ENCODE measurements around the gene USP36. TPM values are rescaled to one million over a fixed set of nuclear protein-coding genes. Genes with fewer than 3 reads are reported as not detected.

Gene USP36
- total RNA-seq, 4 donors from 2014 or later = 13.2 to 38.9 (median 22.4) TPM

GRCh38 chr17:78817123-78817522, 23.5 kb downstream of the USP36 start:
- peaks cover 32 to 100% (median 60%) of the 10 kb centered on the region in 3 donors for H3K36me3 ChIP-seq
- H3K27me3 ChIP-seq = no peaks in the 10 kb centered on the region
- no peaks in the 10 kb centered on the region for H3K9me3 ChIP-seq
- no peak overlapping the region for H3K4me3 ChIP-seq
- peak overlapping the region in 2 of 4 donors; percentile 7 to 29 for H3K27ac ChIP-seq
- no peak for DNase-seq
- 85 to 86% methylated on average over 5 to 6 of the region's 6 CpGs for WGBS, 2 donors
- intact Hi-C loops (cut with DNase I) = no loop called here
- no peak for TF ChIP-seq CTCF (IDR thresholded peaks at IDR 0.05)
- TF ChIP-seq POLR2A (IDR thresholded peaks at IDR 0.05) = no peak
- peaks cover 0 to 35% (median 0%) of the 10 kb centered on the region in 3 donors for H3K4me1 ChIP-seq

DNA sequence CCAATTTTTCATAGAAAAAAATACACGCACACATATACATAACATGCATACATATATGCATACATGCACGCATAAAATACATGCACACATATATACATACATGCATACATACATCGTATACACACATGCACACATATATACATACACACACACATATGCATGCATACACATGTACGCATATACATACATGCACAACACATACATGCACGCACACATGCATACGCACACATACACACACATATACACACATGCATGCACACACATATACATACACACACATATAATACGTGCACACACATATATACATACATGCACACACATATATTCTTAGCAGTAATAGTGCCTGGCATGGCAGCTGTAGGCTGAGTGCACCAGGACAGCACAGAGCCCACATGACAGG, 24.9 kb downstream of the USP36 start:
- Histone ChIP-seq H3K27ac (no peak overlapping the region), H3K9me3 (no peaks in the 10 kb centered on the region), H3K4me3 (no peak overlapping the region), H3K4me1 (peaks cover 0 to 35% (median 0%) of the 10 kb centered on the region in 3 donors), H3K36me3 (peaks cover 25 to 100% (median 63%) of the 10 kb centered on the region in 3 donors), H3K27me3 (no peaks in the 10 kb centered on the region)
- TF ChIP-seq CTCF (IDR thresholded peaks at IDR 0.05) = no peak
- TF ChIP-seq POLR2A (IDR thresholded peaks at IDR 0.05) = no peak
- no peak for DNase-seq
- 84 to 88% methylated on average over 7 of the region's 7 CpGs for WGBS, 2 donors
- intact Hi-C loops (cut with DNase I) = no loop called here

DNA sequence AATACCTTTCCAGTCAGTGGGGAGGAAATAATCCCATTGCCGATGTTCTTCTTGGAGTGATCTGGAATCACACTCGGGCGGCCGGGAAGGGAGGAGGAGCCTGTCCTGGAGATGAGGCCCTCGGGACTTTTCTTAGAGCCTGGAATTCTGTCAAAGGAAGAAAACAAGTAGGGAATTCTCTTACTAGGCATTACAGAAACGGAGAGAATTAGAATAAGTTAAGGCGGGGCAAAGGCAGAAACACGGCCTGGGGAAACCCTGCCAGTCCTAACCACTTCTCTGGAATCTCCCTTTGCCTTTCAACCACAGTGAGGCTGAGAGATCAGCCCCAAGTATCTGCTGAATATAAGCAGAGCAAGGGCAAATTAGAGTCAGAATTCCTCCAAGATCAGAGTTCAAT, 27.8 kb downstream of the USP36 start:
- H3K36me3 ChIP-seq = peaks cover 20 to 100% (median 67%) of the 10 kb centered on the region in 3 donors
- H3K27ac ChIP-seq = peak overlapping the region in 3 of 4 donors; percentile 41 to 52 (median 46)
- DNase-seq = no peak
- TF ChIP-seq POLR2A (IDR thresholded peaks at IDR 0.05) (no peak), CTCF (IDR thresholded peaks at IDR 0.05) (no peak)
- no peak overlapping the region for H3K4me3 ChIP-seq
- H3K4me1 ChIP-seq = peaks cover 0 to 20% (median 0%) of the 10 kb centered on the region in 3 donors
- no peaks in the 10 kb centered on the region for H3K9me3 ChIP-seq
- 38 to 54% methylated on average over 8 of the region's 8 CpGs for WGBS, 2 donors
- intact Hi-C loops (cut with DNase I) = no loop called here
- H3K27me3 ChIP-seq = no peaks in the 10 kb centered on the region

GRCh38 chr17:78808163-78808562, 32.5 kb downstream of the USP36 start:
- Histone ChIP-seq H3K4me1 (peaks cover 0 to 34% (median 10%) of the 10 kb centered on the region in 3 donors), H3K9me3 (no peaks in the 10 kb centered on the region), H3K27ac (no peak overlapping the region), H3K36me3 (peaks cover 17 to 99% (median 66%) of the 10 kb centered on the region in 3 donors), H3K4me3 (no peak overlapping the region), H3K27me3 (no peaks in the 10 kb centered on the region)
- WGBS, 2 donors = 80 to 89% methylated on average over 4 of the region's 4 CpGs
- TF ChIP-seq POLR2A (IDR thresholded peaks at IDR 0.05) = no peak
- intact Hi-C loops (cut with DNase I) = no loop called here
- no peak for DNase-seq

DNA sequence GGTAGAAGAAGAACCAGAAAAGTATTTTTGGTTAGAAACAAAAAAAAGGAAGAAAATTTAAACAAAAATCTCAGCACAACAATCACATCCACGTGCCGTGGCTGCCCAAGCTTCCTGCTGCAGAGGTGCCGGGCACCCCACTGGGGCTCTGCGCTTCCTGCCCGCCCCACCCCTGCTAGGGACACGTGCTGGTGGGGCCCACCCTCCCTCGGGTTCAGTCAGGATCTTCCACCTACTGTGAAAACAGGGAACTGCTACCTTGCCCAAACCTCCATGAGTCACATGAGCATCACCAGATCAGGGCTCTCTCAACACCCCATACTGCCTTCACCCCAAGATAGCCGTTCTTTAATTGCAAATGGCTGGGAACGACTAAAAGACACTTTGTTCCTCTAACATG, 34.2 kb downstream of the USP36 start:
- 54 to 67% methylated on average over 7 of the region's 9 CpGs for WGBS, 2 donors
- H3K27ac ChIP-seq = peak overlapping the region in 1 of 4 donors; percentile 68
- intact Hi-C loops (cut with DNase I) = no loop called here
- H3K27me3 ChIP-seq = no peaks in the 10 kb centered on the region
- H3K4me1 ChIP-seq = peaks cover 5 to 43% (median 12%) of the 10 kb centered on the region in 3 donors
- no peak for TF ChIP-seq POLR2A (IDR thresholded peaks at IDR 0.05)
- peak in 1 of 6 experiments; percentile 30 for TF ChIP-seq CTCF (IDR thresholded peaks at IDR 0.05)
- DNase-seq = no peak
- no peaks in the 10 kb centered on the region for H3K9me3 ChIP-seq
- no peak overlapping the region for H3K4me3 ChIP-seq
- peaks cover 16 to 99% (median 53%) of the 10 kb centered on the region in 3 donors for H3K36me3 ChIP-seq

GRCh38 chr17:78805301-78805700, 35.3 kb downstream of the USP36 start:
- intact Hi-C loops (cut with DNase I) = no loop called here
- Histone ChIP-seq H3K4me3 (no peak overlapping the region), H3K27ac (peak overlapping the region in 3 of 4 donors; percentile 52 to 71 (median 68)), H3K36me3 (peaks cover 16 to 98% (median 44%) of the 10 kb centered on the region in 3 donors), H3K27me3 (no peaks in the 10 kb centered on the region), H3K4me1 (peaks cover 5 to 55% (median 17%) of the 10 kb centered on the region in 3 donors), H3K9me3 (no peaks in the 10 kb centered on the region)
- 69 to 85% methylated on average over 4 to 13 of the region's 14 CpGs for WGBS, 2 donors
- no peak for DNase-seq
- TF ChIP-seq CTCF (IDR thresholded peaks at IDR 0.05) = no peak
- no peak for TF ChIP-seq POLR2A (IDR thresholded peaks at IDR 0.05)
